T-helper 22 cell (primary cell): Measurements from ENCODE around the gene PDGFA.

Source experiments
- DNase-seq: peaks from one replicate; pipeline ENCODE4 v3.0.0-alpha.2; 2020; ENCODE audit warnings: low read depth

PDGFA gene

DNA sequence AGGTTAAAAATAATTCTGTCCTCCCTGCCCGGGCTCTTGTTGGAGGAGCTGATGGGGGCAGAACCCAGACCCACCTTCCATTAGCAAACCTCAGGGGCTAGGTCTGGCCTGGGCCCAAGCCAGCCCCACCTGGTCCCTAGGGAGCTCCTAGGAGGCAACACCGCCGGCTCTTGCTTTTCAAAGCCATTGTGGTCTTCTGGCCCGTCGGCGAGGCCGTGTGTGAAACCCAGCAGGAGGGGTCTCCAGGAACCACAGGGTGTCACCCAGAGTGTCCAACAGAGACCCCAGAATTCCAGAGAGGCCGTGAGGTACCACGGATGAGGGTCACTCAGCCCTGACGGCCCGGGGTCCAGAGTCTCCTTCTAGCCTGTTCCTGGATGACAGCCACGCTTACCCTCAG, 16.6 kb upstream of the PDGFA start:
- no peak for DNase-seq

DNA sequence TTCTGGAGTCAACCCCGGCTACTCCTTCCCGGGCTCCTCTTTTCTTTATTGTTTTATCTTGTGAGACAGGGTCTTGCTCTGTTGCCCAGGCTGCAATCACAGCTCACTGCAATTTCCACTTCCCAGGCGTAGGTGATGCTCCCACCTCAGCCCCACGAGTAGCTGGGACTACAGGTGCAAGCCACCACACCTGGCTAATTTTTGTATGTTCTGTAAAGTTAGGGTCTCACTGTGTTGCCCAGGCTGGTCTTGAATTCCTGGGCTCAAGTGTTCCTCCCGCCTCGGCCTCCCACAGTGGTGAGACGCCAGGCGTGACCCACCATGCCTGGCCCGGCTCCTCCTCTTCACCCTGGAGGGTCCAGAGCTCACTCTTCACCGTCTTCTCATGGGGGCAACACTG, 15.3 kb upstream of the PDGFA start:
- no peak for DNase-seq

DNA sequence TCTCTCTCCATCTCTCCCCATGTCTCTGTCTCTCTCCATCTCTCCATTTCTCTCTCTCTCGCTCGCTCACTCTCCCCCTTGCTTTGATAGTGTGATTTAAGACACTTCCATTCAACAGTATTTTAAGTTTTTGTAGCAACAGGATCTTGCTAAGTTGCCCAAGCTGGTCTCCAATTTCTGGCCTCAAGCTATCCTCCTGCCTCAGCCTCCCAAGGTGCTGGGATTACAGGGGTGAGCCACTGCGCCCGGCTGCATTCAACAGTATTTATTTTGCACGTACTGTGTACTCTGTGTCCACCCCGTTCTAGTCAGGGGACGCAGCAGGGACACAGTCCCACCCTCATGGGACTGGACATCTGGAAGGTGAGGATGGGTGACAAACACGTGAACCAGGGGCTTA, 14.4 kb upstream of the PDGFA start:
- no peak for DNase-seq

DNA sequence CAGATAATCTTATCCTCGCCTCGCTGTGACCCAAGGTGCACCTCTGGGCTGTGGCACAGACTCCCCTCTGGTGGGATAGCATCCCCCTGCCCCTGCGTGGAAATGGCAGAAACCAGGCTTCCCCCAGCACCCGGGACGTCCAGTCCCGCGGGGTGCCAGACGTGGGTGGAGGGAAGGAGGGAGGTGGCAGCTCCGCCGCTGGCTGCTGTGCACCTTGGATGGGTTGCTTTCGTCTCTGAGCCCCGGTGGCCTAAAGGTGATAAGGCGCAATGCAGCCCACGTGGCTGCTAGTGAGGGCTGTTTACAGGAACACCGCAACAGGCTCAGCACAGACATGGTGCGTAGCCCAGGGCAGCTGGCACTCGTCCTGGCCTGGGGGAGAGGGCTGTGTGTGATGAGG, 13.6 kb upstream of the PDGFA start:
- DNase-seq: no peak

DNA sequence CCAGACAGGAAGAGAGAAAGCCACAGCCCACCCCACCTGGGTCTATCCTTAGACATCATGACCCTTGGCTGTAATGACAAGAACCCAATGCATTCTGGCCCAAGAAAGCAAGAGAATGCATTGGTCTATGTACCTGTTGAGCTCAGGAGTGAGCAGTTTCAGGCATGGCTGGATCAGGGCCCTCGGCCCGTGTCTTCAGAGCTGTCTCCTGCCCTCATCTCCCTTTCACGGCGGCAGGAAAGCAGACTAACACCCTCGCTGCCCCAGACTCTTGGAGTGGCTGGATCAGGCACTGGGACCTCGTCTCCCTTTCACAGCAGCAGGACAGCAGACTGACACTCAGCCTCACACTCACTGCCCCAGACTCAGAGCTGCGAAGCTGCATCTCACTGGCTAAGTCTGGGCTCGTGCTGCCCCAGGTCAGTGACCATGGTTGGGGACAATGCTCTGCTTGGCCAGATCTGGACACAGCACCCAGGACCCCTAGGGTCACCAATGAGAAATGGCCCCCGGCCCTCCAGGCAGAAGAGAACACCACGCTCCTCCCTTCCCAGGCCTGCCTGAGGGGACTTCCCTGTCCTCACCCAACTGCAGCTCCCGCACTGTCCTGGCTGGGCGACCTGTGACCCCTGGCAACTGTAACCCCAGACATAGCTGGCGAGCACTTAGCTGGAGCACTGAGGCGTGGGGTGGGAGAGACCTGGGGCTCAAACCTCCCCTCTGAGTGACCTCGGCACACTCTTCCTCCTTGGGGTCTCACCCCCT, 12.9 kb upstream of the PDGFA start:
- no peak for DNase-seq

DNA sequence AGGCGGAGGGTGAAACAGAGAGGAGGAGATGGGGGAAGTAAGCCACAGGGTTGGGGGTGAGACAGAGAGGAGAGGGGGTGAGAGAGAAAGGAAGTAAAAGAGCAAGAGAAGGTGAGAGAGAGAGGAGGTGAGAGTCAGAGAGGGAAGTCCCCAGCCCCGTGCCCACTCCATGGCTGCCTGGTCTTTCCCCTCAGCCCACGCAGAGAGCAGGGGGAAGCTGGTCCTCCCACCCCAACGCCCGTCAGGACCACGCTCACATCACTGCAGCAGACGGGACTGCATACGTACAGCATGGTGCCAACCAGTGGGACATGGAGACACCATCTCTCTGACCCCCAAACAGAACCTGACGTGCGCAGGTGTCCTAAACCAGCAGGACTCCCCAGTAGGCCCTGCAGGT, 12.1 kb upstream of the PDGFA start:
- no peak for DNase-seq

DNA sequence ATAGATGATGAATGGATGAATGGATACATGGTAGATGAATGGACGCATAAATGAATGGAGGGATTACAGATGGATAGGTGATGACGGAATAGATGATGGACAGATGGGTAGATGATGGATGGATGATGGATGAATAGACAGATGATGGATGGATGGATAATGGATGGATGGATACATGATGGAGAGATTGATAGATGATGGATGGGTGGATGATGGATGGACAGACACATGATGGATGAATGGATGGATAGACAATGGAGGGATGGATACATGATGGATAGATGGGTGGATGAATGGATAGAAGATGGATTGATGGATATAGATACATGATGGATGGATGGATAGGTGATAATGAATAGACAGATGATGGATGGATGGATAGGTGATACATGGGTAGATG, 8.8 kb upstream of the PDGFA start:
- DNase-seq: no peak

DNA sequence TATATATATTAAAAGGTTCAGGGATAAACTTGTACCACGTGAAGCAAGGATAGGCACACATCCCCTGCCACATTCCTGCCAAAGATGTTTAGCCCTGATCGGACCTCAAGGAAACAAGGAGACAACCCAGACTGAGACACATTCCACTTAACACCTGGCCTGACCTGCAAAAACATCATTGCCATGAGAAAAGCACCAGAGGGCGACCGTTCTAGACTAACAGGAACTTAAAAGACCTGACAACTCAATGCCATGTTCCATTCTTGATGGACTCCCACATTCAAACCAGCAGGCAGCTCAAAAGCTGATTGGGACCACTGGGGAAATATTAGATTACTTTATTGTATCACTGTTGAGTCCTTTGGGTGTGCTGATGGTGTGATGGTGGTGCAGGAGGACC, 8.1 kb upstream of the PDGFA start:
- DNase-seq: no peak

DNA sequence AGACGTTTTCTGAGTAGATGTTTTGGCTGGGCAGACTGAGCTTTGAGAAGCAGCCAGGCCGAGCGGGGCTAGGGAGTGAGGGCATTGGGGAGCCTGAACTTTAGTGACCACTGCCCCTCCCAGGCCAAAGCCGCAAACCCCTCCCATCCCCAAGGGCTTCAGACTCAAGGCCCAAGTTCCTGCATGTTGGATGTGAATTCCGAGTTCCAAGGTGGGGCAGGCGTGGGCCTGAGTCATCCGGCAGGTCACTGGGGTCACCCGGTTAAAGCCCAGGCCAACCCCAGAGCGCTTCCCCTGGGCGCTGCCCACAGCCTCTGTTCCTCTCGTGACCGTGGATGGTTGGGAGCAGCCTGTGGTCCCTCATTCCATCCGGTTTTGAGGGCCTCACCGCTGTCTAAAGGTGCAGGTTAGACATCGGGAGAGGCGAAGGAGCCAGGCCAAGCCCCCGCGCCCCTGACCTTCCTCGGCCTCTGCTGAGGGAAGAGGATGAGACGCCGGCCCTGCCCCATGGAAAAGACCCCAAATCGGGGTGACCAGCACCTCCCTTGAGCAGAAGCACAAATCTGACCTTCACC, 6.9 kb upstream of the PDGFA start:
- DNase-seq: no peak

DNA sequence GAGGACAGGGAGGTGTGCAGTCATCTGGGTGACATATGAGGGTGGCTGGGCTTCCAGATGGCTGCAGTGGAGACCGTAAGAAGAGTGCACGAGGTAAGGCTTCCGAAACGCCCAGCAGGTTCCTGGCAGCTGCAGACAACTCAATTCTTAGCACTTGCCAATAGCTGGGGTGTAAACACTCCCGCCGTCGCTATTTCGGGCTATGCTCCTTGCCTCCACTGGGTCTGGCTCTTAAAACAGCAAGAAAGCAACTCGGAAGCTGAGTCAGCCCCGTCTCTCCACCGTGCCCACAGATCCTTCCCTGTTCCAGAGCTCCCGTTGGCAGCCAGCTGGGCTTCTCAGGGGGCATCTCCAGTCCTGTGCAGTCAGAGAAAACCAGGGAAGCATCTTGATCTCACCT, 6.1 kb upstream of the PDGFA start:
- no peak for DNase-seq

DNA sequence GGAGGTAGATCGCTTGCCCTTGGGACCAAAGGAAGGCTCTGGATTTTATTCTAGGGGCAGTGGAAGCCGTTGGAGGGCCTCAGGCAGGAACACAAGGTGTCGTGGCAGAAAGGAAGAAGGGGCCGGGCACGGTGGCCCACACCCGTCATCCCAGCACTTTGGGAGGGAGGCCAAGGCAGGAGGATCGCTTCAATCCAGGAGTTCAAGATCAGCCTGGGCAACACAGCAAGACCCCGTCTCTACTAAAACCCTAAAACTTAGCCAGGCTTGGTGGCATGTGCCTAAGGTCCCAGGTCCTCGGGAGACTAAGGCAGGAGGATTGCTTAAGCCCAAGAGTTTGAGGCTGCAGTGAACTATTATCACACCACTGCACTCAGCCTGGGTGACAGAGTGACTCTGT, 5.2 kb upstream of the PDGFA start:
- no peak for DNase-seq

DNA sequence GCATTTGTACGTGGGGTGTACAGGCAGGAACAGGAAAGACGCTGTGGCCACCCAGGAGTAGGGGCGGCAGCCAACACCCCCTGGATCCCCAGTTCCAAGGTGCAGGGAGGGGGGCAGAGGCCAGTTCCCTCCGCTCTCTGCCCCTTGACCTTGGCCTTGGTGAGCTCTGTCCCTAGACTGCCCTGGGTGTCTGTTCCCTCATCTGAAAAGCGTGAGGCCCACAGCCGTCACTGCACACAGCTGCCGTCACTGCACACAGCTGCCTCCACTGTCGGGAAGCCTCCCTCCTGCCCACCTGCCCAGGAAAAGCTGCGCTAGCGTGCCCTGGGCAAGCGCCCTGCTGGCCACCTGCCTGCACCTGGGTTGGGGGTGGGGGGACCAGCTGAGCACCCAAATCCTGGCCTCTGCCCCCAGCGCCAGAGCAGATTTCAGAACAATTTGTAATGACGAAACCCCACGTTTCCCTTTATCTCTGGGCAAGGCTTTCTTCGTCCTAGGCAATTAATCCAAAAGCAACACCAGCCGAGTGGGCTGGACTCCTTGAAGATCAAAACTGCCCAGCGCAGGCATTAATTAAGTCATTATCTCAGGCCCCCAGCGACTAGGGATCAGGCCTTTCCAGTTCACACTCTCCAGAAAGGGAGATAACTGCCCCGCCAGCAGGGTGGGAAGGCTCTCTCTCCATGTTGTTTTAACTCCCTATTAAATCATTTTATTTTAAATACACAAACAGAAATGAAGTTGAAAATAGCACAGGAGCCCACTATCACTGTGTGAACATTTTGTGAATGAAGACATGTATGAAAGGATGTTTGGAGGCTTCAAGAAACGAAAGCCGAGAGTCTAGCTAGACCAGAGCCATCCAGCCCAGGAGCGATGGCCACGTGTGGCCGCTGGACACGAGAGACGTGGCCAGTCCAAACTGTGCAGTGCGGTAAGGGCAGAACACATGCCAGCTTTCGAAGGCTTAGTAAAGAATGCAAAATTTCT, 4.0 kb upstream of the PDGFA start:
- DNase-seq: no peak

DNA sequence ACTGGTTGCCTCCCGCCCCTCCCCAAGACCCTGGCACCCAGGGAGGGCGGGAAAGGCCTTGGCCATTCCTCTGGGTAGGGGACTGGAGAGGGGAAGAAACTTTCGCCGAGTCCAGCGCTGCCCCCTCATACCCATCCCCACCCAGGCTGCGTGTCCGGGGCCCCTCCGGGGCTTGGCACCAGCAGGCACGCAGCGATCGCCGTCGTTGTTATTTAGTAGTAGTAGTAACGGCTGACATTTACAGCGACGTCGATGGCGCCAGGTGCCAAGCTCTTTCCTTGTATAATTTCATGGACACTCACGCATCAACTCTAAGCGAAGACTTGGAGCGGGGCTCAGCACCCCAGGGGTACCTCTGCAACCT, 3.3 kb upstream of the PDGFA start:
- DNase-seq: no peak

DNA sequence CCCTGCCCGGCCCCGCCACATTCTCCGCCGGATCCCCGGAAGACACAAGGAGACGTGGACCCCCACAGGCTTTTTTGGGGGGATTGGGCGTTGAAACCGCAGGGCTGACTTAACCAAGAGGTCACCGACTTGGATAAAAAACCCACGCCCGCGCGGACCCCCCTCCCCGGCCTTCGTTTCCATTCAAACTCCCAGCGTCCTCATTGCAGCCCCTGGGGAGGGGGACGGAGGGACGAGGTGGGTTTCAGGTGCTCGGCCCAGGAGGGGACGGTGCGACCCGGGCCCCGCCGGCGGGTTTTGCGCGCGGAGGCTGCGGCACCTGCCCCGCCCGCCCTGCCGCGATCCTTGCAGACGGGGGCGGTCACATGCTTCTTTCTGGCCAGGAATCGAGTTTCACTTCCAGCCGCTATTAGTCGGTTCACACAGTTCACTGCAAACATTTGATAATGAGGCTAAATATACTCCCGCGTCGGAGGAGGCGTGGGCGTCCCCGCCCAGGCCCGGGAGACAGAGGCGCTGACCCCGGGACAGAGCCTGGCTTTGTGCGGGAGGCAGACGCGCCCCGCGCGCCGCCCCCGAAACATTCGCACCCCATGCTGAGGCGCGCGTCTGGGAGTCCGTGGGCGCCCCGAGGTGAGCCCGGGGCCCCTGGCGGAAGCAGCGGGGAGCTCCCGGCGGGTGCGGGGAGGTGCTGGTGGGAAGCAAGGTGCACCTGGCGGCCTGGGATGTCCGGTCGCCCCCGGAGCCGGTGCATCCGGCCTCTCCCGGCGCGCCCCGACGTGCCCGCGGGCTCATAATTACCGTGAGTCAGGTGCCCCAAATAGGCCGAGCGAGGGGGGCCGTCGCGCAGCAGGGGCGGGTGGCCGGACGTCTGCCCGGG, 2.7 kb upstream of the PDGFA start:
- no peak for DNase-seq

DNA sequence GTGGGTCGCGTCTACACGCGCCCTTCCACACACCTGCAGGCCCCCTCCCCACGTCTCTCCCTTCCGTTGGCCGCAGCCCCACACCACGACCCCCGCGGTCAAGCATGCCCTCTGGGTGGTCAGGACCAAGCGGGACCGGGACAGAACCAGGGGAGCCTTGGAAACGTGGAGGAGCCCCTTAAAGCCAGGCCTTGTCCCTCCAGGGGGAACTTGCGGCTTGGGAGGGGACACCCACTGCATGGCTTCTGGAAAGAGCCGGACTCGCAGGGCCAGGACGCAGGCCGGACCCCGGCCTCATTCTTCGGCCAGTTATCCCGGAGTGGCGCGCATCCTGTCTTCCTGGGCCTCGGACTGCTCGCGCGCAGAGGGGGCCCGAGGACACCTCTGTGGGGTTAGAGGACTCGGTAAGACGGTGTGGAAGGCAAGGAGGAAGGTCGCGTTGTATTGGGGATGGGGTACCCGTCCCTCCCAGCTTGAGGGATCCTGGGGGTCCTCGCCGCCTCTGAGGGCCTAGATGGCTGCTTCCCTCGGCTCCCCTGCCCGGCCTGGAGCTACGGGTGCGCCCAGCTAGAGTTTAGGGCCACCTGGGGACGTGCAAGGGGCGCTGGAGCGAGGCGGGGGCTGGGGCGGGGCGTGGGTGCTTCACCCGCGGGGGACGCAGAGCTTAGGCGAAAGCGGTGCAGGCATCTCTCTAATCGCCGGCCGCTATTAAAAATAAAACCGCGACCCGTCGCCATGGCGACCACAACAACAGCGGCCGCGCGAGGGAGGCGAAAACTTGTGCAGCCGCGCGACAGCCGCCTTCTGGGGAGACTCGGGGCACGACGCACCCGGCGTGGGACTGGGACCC, 1.8 kb upstream of the PDGFA start:
- no peak for DNase-seq

DNA sequence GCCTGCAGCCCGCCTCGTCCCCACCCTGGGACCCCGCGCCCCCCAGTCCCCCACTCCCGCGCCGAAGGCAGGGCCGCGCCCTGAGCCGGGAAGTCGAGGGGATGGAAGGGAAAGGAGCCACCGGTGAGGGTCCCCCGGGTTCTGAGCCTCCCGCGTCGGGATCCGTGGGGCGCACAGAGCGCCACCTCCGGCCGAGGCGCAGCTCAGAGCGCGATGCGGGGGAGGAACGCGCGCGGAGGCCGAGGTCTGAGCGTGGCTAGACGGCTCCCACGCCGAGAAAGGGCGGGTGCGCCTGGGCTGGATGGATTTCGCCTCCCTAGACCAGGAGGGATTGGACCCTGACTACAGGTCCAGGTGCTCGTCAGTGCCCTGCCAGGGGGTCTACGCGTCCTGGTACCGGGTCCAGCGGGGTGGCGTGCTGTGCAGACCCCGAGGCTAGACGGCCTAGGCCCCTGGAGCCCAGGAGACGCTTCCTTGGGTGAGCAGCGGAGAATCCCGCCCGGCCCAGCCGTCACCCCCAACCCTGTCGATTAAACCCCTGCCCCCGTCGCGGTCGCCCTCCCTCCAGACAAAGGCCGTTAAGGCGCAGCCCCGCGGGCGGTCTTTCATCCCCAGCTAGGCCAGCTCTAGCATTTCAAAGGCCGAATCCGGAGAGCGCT, 986 bp upstream of the PDGFA start:
- no peak for DNase-seq

DNA sequence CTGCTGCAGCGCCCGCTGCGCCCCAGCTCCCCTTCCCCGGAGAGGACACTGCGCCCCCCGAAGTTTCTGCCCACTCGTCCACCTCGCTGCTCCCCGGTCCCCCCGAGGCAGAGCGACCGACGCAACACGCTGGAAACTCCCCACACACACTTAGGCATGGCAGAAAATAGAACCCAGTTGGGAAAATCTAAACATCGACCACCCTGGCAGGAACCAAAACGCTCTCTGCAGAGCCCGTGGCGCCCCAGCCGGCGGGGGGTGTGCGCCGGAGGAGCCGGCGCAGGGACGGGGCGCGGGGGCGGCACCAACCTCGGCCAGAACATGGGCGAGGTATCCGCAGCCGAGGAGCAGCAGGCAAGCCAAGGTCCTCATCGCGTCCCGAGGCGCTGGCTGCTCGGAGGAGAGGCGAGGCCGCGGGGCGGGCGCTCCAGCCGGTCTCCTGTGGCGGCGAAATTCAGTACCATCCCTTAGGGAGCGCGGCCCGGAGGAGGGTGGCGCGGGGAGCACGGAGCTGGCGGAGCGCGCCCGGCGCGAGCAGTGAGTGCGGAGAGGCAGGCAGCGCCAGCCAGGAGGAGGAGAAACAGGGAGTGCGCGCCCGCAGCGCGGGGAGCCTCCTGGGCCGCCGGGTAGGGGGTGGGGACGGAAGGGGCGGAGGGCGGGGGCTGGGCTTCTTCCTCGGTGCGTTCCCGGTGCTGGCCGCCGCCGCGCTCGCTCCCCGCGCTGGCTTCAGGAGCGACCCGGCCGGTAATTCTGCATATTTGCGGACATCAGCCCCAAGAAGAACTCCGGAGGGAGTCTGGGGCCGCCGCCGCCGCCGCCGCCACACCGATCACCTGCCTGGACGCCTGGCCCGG, 789 bp downstream of the PDGFA start:
- DNase-seq: no peak

DNA sequence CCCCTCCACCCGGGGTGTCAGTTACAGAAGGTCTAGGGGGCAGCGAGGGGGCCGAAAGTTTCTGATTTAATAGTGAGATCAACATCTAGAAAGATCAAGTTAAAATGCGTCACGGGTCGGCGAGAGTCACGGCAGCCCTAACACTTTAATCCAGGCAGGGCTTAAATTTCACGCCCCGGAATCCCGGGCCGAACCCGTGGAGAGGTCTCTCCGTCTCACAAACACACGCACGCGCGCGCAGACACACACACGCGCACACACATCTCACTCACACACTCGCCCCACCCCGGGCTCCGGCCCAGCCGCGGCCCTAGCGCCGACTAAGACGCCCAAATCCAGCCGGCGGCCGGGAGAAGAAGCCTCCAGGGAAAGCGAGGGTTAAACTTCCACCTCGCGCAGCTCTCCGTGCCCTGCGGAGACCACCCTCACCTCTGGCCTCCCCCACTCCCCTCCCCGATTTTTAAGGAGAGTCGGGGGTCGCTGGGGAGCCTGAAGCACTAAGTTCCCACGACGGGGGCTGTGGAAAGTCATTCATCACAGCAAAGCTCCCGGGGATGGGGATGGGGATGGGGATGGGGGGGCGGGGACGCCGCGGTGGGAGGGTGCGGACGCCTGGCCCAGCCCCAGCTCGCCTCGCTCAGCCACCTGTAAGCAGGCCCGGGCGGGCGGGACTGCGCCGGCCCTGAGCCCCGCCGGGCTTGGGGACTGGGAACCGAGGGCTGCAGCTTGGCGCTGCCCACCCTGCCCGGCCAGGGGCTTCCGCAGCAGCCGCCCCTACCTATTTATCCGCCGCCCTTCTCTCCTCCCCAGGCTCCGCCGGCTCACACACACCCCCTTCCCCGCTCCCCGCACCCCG, 1.6 kb downstream of the PDGFA start:
- DNase-seq: no peak
